ENCODE data around the gene CCDC61. TPM values are rescaled to one million over a fixed set of nuclear protein-coding genes. Genes with fewer than 3 reads are reported as not detected.

Gene CCDC61
- total RNA-seq, 1 donor from 2014 or later, result 36.3 TPM

DNA sequence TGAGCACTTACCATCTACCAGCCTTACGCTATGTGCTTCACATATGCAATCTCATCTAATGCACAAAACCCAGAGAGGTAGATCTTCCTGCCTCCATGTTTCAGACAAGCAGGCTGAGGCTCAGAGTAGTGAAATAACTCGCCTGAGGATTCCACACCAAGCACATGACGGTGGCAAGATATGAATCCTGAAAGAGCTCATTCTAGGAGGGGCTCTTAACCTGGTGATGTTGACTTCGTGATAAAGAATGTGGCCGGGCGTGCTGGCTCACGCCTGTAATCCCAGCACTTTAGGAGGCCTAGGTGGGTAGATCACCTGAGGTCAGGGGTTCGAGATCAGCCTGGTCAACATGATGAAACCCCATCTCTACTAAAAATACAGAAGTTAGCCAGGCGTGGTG, 26.6 kb upstream of the CCDC61 start:
- intact Hi-C loops (cut with DNase I), result no loop called here
- DNase-seq (ENCODE audit: extremely low spot score in 2 of 2), result no peak
- no peak overlapping the region for H3K4me3 ChIP-seq

DNA sequence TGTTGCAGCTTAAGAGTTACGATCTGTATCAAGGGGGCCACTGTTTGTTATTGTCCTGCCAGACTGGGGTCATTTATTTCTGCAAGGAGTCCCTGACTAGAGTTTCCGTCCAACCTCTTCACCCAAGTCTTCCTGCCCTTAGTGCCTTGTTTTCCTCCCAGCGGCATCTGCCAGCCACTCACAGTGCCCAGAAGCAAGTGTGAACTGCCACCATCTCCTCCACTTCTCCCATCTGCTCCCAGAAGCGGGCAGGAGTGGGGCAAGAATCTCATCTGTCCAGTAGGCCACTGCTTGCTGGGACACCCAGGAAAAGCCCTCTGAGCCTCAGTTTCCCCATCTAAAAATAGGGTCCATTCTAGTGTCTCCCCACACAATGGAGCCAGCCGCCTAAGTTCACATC, 25.6 kb upstream of the CCDC61 start:
- intact Hi-C loops (cut with DNase I), result no loop called here

More for the DNA sequence above, 26.6 kb upstream of the CCDC61 start:
- no peaks in the 10 kb centered on the region for H3K9me3 ChIP-seq
- H3K27me3 ChIP-seq, result no peaks in the 10 kb centered on the region
- H3K27ac ChIP-seq, result no peak overlapping the region
- H3K36me3 ChIP-seq, result no peaks in the 10 kb centered on the region
- TF ChIP-seq, protein P1, sequence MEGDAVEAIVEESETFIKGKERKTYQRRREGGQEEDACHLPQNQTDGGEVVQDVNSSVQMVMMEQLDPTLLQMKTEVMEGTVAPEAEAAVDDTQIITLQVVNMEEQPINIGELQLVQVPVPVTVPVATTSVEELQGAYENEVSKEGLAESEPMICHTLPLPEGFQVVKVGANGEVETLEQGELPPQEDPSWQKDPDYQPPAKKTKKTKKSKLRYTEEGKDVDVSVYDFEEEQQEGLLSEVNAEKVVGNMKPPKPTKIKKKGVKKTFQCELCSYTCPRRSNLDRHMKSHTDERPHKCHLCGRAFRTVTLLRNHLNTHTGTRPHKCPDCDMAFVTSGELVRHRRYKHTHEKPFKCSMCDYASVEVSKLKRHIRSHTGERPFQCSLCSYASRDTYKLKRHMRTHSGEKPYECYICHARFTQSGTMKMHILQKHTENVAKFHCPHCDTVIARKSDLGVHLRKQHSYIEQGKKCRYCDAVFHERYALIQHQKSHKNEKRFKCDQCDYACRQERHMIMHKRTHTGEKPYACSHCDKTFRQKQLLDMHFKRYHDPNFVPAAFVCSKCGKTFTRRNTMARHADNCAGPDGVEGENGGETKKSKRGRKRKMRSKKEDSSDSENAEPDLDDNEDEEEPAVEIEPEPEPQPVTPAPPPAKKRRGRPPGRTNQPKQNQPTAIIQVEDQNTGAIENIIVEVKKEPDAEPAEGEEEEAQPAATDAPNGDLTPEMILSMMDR (IDR thresholded peaks at IDR 0.05), result no peak
- TF ChIP-seq POLR2AphosphoS5 (IDR thresholded peaks at IDR 0.05; ENCODE audit: insufficient read depth in 1 of 2, low read depth in 1 of 2) (no peak), POLR2A (IDR thresholded peaks at IDR 0.05) (no peak)
- no peaks in the 10 kb centered on the region for H3K4me1 ChIP-seq

GRCh38 chr19:45971260-45971902, 23.9 kb upstream of the CCDC61 start:
- Histone ChIP-seq H3K9me3 (no peaks in the 10 kb centered on the region), H3K4me3 (peak overlapping the region; percentile 16 to 35), H3K4me1 (no peaks in the 10 kb centered on the region), H3K27ac (no peak overlapping the region), H3K36me3 (no peaks in the 10 kb centered on the region), H3K27me3 (no peaks in the 10 kb centered on the region)
- TF ChIP-seq, protein P1 (IDR thresholded peaks at IDR 0.05), result no peak
- TF ChIP-seq POLR2AphosphoS5 (IDR thresholded peaks at IDR 0.05; ENCODE audit: insufficient read depth in 1 of 2, low read depth in 1 of 2) (no peak), POLR2A (IDR thresholded peaks at IDR 0.05) (no peak)
- DNase-seq (ENCODE audit: extremely low spot score in 2 of 2), result no peak
- intact Hi-C loops (cut with DNase I), result no loop called here

More for the DNA sequence above, 25.6 kb upstream of the CCDC61 start:
- Histone ChIP-seq H3K27ac (no peak overlapping the region), H3K4me3 (no peak overlapping the region), H3K36me3 (no peaks in the 10 kb centered on the region), H3K4me1 (no peaks in the 10 kb centered on the region), H3K9me3 (no peaks in the 10 kb centered on the region), H3K27me3 (no peaks in the 10 kb centered on the region)
- DNase-seq (ENCODE audit: extremely low spot score in 2 of 2), result no peak
- no peak for TF ChIP-seq POLR2AphosphoS5 (IDR thresholded peaks at IDR 0.05; ENCODE audit: insufficient read depth in 1 of 2, low read depth in 1 of 2)
- no peak for TF ChIP-seq POLR2A (IDR thresholded peaks at IDR 0.05)
- TF ChIP-seq, protein P1 (IDR thresholded peaks at IDR 0.05), result no peak

GRCh38 chr19:45972081-45972946, 23.0 kb upstream of the CCDC61 start:
- H3K4me1 ChIP-seq, result no peaks in the 10 kb centered on the region
- DNase-seq (ENCODE audit: extremely low spot score in 2 of 2), result no peak
- TF ChIP-seq POLR2AphosphoS5 (IDR thresholded peaks at IDR 0.05; ENCODE audit: insufficient read depth in 1 of 2, low read depth in 1 of 2), result no peak
- TF ChIP-seq, protein P1 (IDR thresholded peaks at IDR 0.05), result no peak
- H3K27me3 ChIP-seq, result no peaks in the 10 kb centered on the region
- intact Hi-C loops (cut with DNase I), result no loop called here
- peak overlapping the region; percentile 31 to 35 for H3K4me3 ChIP-seq
- peak overlapping the region; percentile 59 for H3K27ac ChIP-seq
- H3K36me3 ChIP-seq, result no peaks in the 10 kb centered on the region
- H3K9me3 ChIP-seq, result no peaks in the 10 kb centered on the region
